IMR-90 (cell line): ENCODE measurements around the gene ACKR2. TPM values are rescaled to one million over a fixed set of nuclear protein-coding genes. Genes with fewer than 3 reads are reported as not detected.

Experiments used
- ATAC-seq: fragments of 200-7000 bp; cut with Tn5 transposase; 2 replicates; pipeline ENCODE4 v1.9.1; 2020; ENCODE audit warnings: low read depth, mild to moderate bottlenecking, moderate library complexity
- BruUV-seq: library from RNA; stranded (reverse); fragments of 400-500 nt; replicated peaks from 2 replicates; lab custom pipeline; 2021; lab: Mats Ljungman, UMichigan
- CTCF ChIA-PET: fragments of 300-600 bp; formaldehyde crosslinking; extraction: SDS; loops from one replicate; lab custom pipeline; 2021; ENCODE audit warnings: antibody characterized with exemption; lab: Yijun Ruan, JAX
- POLR2A ChIA-PET: fragments of 300-600 bp; sonication (Branson Sonifier 250); formaldehyde crosslinking; loops from one replicate; lab custom pipeline; 2022; ENCODE audit warnings: antibody characterized with exemption; ENCODE audit not compliant: unreplicated experiment; lab: Charles Lee
- DNase-seq: peaks from one replicate; pipeline ENCODE4 v3.0.0; 2013
- H2AFZ ChIP-seq: replicated peaks from 2 replicates; pipeline ENCODE3; 2013; ENCODE audit warnings: low read length, mild to moderate bottlenecking; ENCODE audit not compliant: poor library complexity
- H2AK5ac ChIP-seq: 2 replicates; pipeline ENCODE4 v1.6.1; 2013; ENCODE audit warnings: low read depth, low read length, inconsistent platforms
- H2AK9ac ChIP-seq: replicated peaks from 2 replicates; pipeline ENCODE3; 2013; ENCODE audit warnings: mild to moderate bottlenecking, low read depth, low read length, moderate library complexity; ENCODE audit not compliant: poor library complexity
- H2BK120ac ChIP-seq: 2 replicates; pipeline ENCODE4 v1.6.1; 2013; ENCODE audit warnings: low read depth, low read length, inconsistent platforms
- H2BK15ac ChIP-seq: 3 replicates; pipeline ENCODE4 v1.6.1; 2013; ENCODE audit warnings: low read depth, low read length, inconsistent platforms
- H2BK20ac ChIP-seq: 2 replicates; pipeline ENCODE4 v1.6.1; 2013; ENCODE audit warnings: low read depth, mild to moderate bottlenecking, inconsistent platforms, low read length, moderate library complexity
- H2BK5ac ChIP-seq: 2 replicates; pipeline ENCODE4 v1.6.1; 2013; ENCODE audit warnings: mild to moderate bottlenecking, low read depth, low read length, inconsistent platforms; ENCODE audit not compliant: poor library complexity, severe bottlenecking
- H3K14ac ChIP-seq: replicated peaks from 2 replicates; pipeline ENCODE4 v1.6.1; 2013; ENCODE audit warnings: low read depth, low read length, inconsistent platforms
- H3K18ac ChIP-seq: 2 replicates; pipeline ENCODE4 v1.6.1; 2013; ENCODE audit warnings: low read depth, low read length, control low read depth
- H3K23ac ChIP-seq: 2 replicates; pipeline ENCODE4 v1.6.1; 2013; ENCODE audit warnings: low read depth, low read length, inconsistent platforms
- H3K27ac ChIP-seq: 2 replicates; pipeline ENCODE4 v1.5.1; 2013; ENCODE audit warnings: mild to moderate bottlenecking, control low read depth, low read length; ENCODE audit not compliant: insufficient read depth
- H3K27me3 ChIP-seq: 2 replicates; pipeline ENCODE4 v1.6.1; 2013; ENCODE audit warnings: low read length; ENCODE audit not compliant: control insufficient read depth, insufficient read depth
- H3K36me3 ChIP-seq: 2 replicates; pipeline ENCODE4 v1.6.1; 2013; ENCODE audit warnings: low read length, mixed read lengths; ENCODE audit not compliant: control insufficient read depth, insufficient read depth
- H3K4ac ChIP-seq: 2 replicates; pipeline ENCODE4 v1.6.1; 2013; ENCODE audit warnings: low read depth, low read length, inconsistent platforms
- H3K4me1 ChIP-seq: 2 replicates; pipeline ENCODE4 v1.6.1; 2013; ENCODE audit warnings: low read length, mixed read lengths; ENCODE audit not compliant: control insufficient read depth, insufficient read depth
- H3K4me2 ChIP-seq: 2 replicates; pipeline ENCODE4 v1.6.1; 2013; ENCODE audit warnings: low read depth, mild to moderate bottlenecking, control low read depth, low read length, moderate library complexity
- H3K4me3 ChIP-seq: 2 replicates; pipeline ENCODE4 v1.5.1; 2013; ENCODE audit warnings: low read depth, mild to moderate bottlenecking, control low read depth, low read length, moderate library complexity; ENCODE audit not compliant: insufficient read depth
- H3K56ac ChIP-seq: 2 replicates; pipeline ENCODE4 v1.6.1; 2013; ENCODE audit warnings: low read length, inconsistent platforms; ENCODE audit not compliant: insufficient read depth; ENCODE audit errors: extremely low read depth
- H3K79me1 ChIP-seq, 2 experiments: 2 replicates each; pipeline ENCODE4 v1.6.1; 2013; ENCODE audit warnings: low read length in 2 of 2, inconsistent platforms in 1 of 2, low read depth in 1 of 2
- H3K9ac ChIP-seq: 2 replicates; pipeline ENCODE4 v1.6.1; 2013; ENCODE audit warnings: low read depth, low read length, control low read depth
- H3K9me1 ChIP-seq: 2 replicates; pipeline ENCODE4 v1.6.1; 2013; ENCODE audit warnings: low read length, inconsistent platforms; ENCODE audit not compliant: insufficient read depth
- H3K9me3 ChIP-seq: 2 replicates; pipeline ENCODE4 v1.6.1; 2013; ENCODE audit warnings: low read length; ENCODE audit not compliant: control insufficient read depth, insufficient read depth
- H4K20me1 ChIP-seq: 2 replicates; pipeline ENCODE4 v1.6.1; 2013; ENCODE audit warnings: low read length, inconsistent platforms; ENCODE audit not compliant: insufficient read depth
- H4K5ac ChIP-seq: 2 replicates; pipeline ENCODE4 v1.6.1; 2013; ENCODE audit warnings: mild to moderate bottlenecking, low read depth, low read length, control low read depth
- H4K8ac ChIP-seq, 2 experiments: 2 replicates each; pipeline ENCODE4 v1.6.1; 2013; ENCODE audit warnings: low read depth in 2 of 2, low read length in 2 of 2, control low read depth in 1 of 2, inconsistent platforms in 1 of 2
- H4K91ac ChIP-seq: 2 replicates; pipeline ENCODE4 v1.6.1; 2013; ENCODE audit warnings: low read depth, low read length, inconsistent platforms; ENCODE audit not compliant: insufficient read depth
- BHLHE40 ChIP-seq: fragments of 150-350 bp; IDR thresholded peaks from 2 replicates; pipeline ENCODE4 v1.6.1; 2016; ENCODE audit warnings: mild to moderate bottlenecking, low read depth, low read length
- CEBPB ChIP-seq: IDR thresholded peaks from 2 replicates; pipeline ENCODE4 v1.6.1; 2012; ENCODE audit warnings: low read depth, low read length, improper control_type of control experiment
- CHD1 ChIP-seq: IDR thresholded peaks from 2 replicates; pipeline ENCODE4 v1.6.1; 2012; ENCODE audit warnings: low read depth, low read length, improper control_type of control experiment
- FOS ChIP-seq: fragments of 150-350 bp; IDR thresholded peaks from 2 replicates; pipeline ENCODE4 v1.6.1; 2016; ENCODE audit warnings: low read depth, low read length
- MAFK ChIP-seq: IDR thresholded peaks from 2 replicates; pipeline ENCODE4 v1.6.1; 2012; ENCODE audit warnings: low read depth, low read length, improper control_type of control experiment
- MAZ ChIP-seq: IDR thresholded peaks from 2 replicates; pipeline ENCODE4 v1.6.1; 2012; ENCODE audit warnings: low read depth, mild to moderate bottlenecking, low read length, improper control_type of control experiment, moderate library complexity, borderline replicate concordance
- MXI1 ChIP-seq: IDR thresholded peaks from 2 replicates; pipeline ENCODE4 v1.6.1; 2012; ENCODE audit warnings: low read depth, mild to moderate bottlenecking, low read length, moderate library complexity, borderline replicate concordance
- NFE2L2 ChIP-seq: fragments of 150-350 bp; IDR thresholded peaks from 2 replicates; pipeline ENCODE4 v1.6.1; 2016; ENCODE audit warnings: low read depth, mild to moderate bottlenecking, low read length
- POLR2A ChIP-seq: IDR thresholded peaks from 2 replicates; pipeline ENCODE4 v1.6.1; 2012; ENCODE audit warnings: mild to moderate bottlenecking, low read depth, low read length
- RAD21 ChIP-seq: IDR thresholded peaks from 2 replicates; pipeline ENCODE4 v1.6.1; 2012; ENCODE audit warnings: low read length, improper control_type of control experiment
- RCOR1 ChIP-seq: IDR thresholded peaks from 2 replicates; pipeline ENCODE4 v1.6.1; 2012; ENCODE audit warnings: mild to moderate bottlenecking, low read length, improper control_type of control experiment; ENCODE audit not compliant: insufficient replicate concordance
- RFX5 ChIP-seq: IDR thresholded peaks from 2 replicates; pipeline ENCODE4 v1.8.0; 2012; ENCODE audit warnings: low read depth, mild to moderate bottlenecking, low read length, moderate library complexity
- SMC3 ChIP-seq: fragments of 150-350 bp; IDR thresholded peaks from 2 replicates; pipeline ENCODE4 v1.6.1; 2016; ENCODE audit warnings: low read depth, mild to moderate bottlenecking, antibody characterized with exemption, low read length, moderate library complexity
- WGBS, 2 experiments: methylation state at CpG; one replicate each; pipeline versions ENCODE4 v1.1.5 to v1.1.7; 2013; ENCODE audit warnings: missing lambda C conversion rate in 2 of 2; ENCODE audit not compliant: insufficient read length in 1 of 2; ENCODE audit errors: extremely low coverage in 2 of 2; 5-methylcytosine and 5-hydroxymethylcytosine counted together
- dilution Hi-C: fragments of 300-500 bp; cut with HindIII; formaldehyde crosslinking; loops from one replicate; pipeline ENCODE4 v1.14.3; 2018; ENCODE audit warnings: low sequenced_read_pairs; ENCODE audit not compliant: unreplicated experiment
- in situ Hi-C: fragments of 300-500 bp; cut with MboI; formaldehyde crosslinking; loops from 3 replicates; pipeline ENCODE4 v1.14.3; 2019; ENCODE audit warnings: low sequenced_read_pairs, inconsistent platforms, mixed read lengths
- intact Hi-C: fragments of 100-400 bp; cut with micrococcal nuclease; formaldehyde crosslinking; loops from 2 replicates; pipeline ENCODE4 v1.10.0; 2022
- polyA plus RNA-seq, 3 experiments: library from polyadenylated mRNA; depleted of rRNA; stranded (reverse); fragments of >200 nt; gene quantifications; 2 replicates each; pipeline ENCODE4 v1.2.3, GENCODE V29; 2012; ENCODE audit warnings: low replicate concordance in 1 of 3
- total RNA-seq: library from RNA; depleted of rRNA; stranded (reverse); fragments of >200 nt; gene quantifications from 2 replicates; pipeline ENCODE4 v1.2.3, GENCODE V29; 2012
- TF ChIP-seq, protein P1 (sequence below): fragments of 150-350 bp; IDR thresholded peaks from 2 replicates; pipeline ENCODE4 v1.6.1; 2017; ENCODE audit warnings: mild to moderate bottlenecking, antibody characterized with exemption, low read length, low read depth
- TF ChIP-seq, protein P2 (sequence below): fragments of 150-350 bp; IDR thresholded peaks from 2 replicates; pipeline ENCODE4 v1.6.1; 2016; ENCODE audit warnings: low read depth, mild to moderate bottlenecking, low read length, moderate library complexity, borderline replicate concordance
- TF ChIP-seq, protein P3 (sequence below): conservative IDR thresholded peaks from 2 replicates; pipeline ENCODE4 v1.5.1; 2012; ENCODE audit warnings: mild to moderate bottlenecking, low read depth, low read length, improper control_type of control experiment

Gene ACKR2
- total and polyA plus RNA-seq, 2 of the 4 experiments (the other 2 are of a cell fraction): 0.10 TPM; not detected in 1

DNA sequence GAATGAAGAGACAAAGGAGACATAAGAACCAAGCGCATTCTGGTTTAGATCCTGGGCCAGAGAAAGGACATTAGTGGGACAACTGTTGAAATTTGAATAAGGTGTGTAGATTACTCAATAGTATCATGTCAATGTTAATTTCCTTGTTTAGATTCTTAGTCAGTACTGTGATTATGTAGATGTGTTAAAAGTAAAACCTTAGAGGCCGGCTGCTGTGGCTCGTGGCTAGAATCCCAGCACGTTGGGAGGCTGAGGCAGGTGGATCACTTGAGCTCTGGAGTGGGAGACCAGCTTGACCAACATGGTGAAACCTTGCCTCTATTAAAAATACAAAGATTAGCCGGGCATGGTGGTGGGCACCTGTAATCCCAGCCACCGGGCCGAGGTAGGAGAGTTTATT, 39.8 kb downstream of the ACKR2 start:
- DNase-seq (no peak), ATAC-seq (no peak)
- no peak overlapping the region for H2AK9ac ChIP-seq
- peaks cover 55% of the 10 kb centered on the region for H3K27me3 ChIP-seq
- no peak overlapping the region for H3K4me3 ChIP-seq
- no peak for TF ChIP-seq MXI1
- TF ChIP-seq, protein P1, sequence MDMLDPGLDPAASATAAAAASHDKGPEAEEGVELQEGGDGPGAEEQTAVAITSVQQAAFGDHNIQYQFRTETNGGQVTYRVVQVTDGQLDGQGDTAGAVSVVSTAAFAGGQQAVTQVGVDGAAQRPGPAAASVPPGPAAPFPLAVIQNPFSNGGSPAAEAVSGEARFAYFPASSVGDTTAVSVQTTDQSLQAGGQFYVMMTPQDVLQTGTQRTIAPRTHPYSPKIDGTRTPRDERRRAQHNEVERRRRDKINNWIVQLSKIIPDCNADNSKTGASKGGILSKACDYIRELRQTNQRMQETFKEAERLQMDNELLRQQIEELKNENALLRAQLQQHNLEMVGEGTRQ: no peak
- TF ChIP-seq SMC3: no peak
- TF ChIP-seq CEBPB: no peak
- TF ChIP-seq NFE2L2: no peak
- TF ChIP-seq BHLHE40: no peak
- TF ChIP-seq CHD1: no peak
- TF ChIP-seq, protein P2, sequence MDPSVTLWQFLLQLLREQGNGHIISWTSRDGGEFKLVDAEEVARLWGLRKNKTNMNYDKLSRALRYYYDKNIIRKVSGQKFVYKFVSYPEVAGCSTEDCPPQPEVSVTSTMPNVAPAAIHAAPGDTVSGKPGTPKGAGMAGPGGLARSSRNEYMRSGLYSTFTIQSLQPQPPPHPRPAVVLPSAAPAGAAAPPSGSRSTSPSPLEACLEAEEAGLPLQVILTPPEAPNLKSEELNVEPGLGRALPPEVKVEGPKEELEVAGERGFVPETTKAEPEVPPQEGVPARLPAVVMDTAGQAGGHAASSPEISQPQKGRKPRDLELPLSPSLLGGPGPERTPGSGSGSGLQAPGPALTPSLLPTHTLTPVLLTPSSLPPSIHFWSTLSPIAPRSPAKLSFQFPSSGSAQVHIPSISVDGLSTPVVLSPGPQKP: no peak
- TF ChIP-seq RCOR1: no peak
- TF ChIP-seq FOS: no peak
- TF ChIP-seq MAFK: no peak
- no peak for TF ChIP-seq RAD21
- TF ChIP-seq, protein P3, sequence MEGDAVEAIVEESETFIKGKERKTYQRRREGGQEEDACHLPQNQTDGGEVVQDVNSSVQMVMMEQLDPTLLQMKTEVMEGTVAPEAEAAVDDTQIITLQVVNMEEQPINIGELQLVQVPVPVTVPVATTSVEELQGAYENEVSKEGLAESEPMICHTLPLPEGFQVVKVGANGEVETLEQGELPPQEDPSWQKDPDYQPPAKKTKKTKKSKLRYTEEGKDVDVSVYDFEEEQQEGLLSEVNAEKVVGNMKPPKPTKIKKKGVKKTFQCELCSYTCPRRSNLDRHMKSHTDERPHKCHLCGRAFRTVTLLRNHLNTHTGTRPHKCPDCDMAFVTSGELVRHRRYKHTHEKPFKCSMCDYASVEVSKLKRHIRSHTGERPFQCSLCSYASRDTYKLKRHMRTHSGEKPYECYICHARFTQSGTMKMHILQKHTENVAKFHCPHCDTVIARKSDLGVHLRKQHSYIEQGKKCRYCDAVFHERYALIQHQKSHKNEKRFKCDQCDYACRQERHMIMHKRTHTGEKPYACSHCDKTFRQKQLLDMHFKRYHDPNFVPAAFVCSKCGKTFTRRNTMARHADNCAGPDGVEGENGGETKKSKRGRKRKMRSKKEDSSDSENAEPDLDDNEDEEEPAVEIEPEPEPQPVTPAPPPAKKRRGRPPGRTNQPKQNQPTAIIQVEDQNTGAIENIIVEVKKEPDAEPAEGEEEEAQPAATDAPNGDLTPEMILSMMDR: no peak
- no peak for TF ChIP-seq RFX5
- TF ChIP-seq POLR2A: no peak
- no peak for TF ChIP-seq MAZ
- H4K8ac ChIP-seq: no peak overlapping the region
- no peak overlapping the region for H2BK20ac ChIP-seq
- H3K4ac ChIP-seq: no peak overlapping the region
- no peaks in the 10 kb centered on the region for H3K9me1 ChIP-seq
- no peaks in the 10 kb centered on the region for H4K20me1 ChIP-seq
- no peak overlapping the region for H3K18ac ChIP-seq
- H3K56ac ChIP-seq: no peak overlapping the region
- H3K9ac ChIP-seq: no peak overlapping the region
- H2AK5ac ChIP-seq: no peak overlapping the region
- H2AFZ ChIP-seq: no peak overlapping the region
- no peak overlapping the region for H3K27ac ChIP-seq
- in situ Hi-C loops (no loop called here), dilution Hi-C loops (no loop called here), intact Hi-C loops (no loop called here)
- WGBS, 2 experiments: 100% methylated on average over 1 of the region's 7 CpGs; no CpG with 5 or more reads in 1 of the 2 experiments
- H3K14ac ChIP-seq: no peak overlapping the region
- no peak overlapping the region for H3K23ac ChIP-seq
- H4K5ac ChIP-seq: no peak overlapping the region
- H3K9me3 ChIP-seq: no peaks in the 10 kb centered on the region
- no peak overlapping the region for H2BK120ac ChIP-seq
- ChIA-PET CTCF (no interaction called here), POLR2A (no interaction called here)
- no peaks in the 10 kb centered on the region for H3K4me1 ChIP-seq
- H3K79me1 ChIP-seq: no peaks in the 10 kb centered on the region
- no peak overlapping the region for H2BK15ac ChIP-seq
- no peak overlapping the region for H2BK5ac ChIP-seq
- H3K36me3 ChIP-seq: no peaks in the 10 kb centered on the region
- BruUV-seq: no TSS peak
- H4K91ac ChIP-seq: no peak overlapping the region
- no peak overlapping the region for H3K4me2 ChIP-seq
